ENCODE results near the gene CBX4. TPM values are rescaled to one million over a fixed set of nuclear protein-coding genes. Genes with fewer than 3 reads are reported as not detected.

CBX4 gene
- total RNA-seq, 1 donor from 2014 or later = 56.3 TPM

- ChIA-PET POLR2A (interaction anchor here (1.2 kb wide), 1 partner anchor 52 kb away, joined by 3 read pairs; the partner anchor contains the start of gene CBX4), CTCF (interaction anchor here (0.9 to 1.4 kb wide), 5 partner anchors 13 to 221 kb away, joined by 3 to 4 read pairs (median 3); no protein-coding TSS in a partner anchor)
- TF ChIP-seq CTCF (IDR thresholded peaks at IDR 0.05) = no peak
- no peak for ATAC-seq (ENCODE audit: low read depth)
- no peaks in the 10 kb centered on the region for H3K9me3 Mint-ChIP-seq
- no peak overlapping the region for H3K27ac Mint-ChIP-seq
- no peak overlapping the region for H3K4me3 Mint-ChIP-seq
- DNase-seq = no peak
- H3K27me3 Mint-ChIP-seq = peaks cover 46% of the 10 kb centered on the region
- no peaks in the 10 kb centered on the region for H3K36me3 Mint-ChIP-seq (ENCODE audit: low read depth)
- peaks cover 8% of the 10 kb centered on the region for H3K4me1 Mint-ChIP-seq
- intact Hi-C loops (cut with micrococcal nuclease) = no loop called here
Observed at GRCh38 chr17:79786930-79787643, 52.2 kb downstream of the CBX4 start.

- POLR2A ChIA-PET = interaction anchor here (1.2 kb wide), 1 partner anchor 53 kb away, joined by 3 read pairs; the partner anchor contains the start of gene CBX4
- no peak overlapping the region for H3K4me3 Mint-ChIP-seq
- ATAC-seq (ENCODE audit: low read depth) = no peak
- H3K36me3 Mint-ChIP-seq (ENCODE audit: low read depth) = no peaks in the 10 kb centered on the region
- H3K9me3 Mint-ChIP-seq = no peaks in the 10 kb centered on the region
- intact Hi-C loops (cut with micrococcal nuclease) = no loop called here
- CTCF ChIA-PET = interaction anchor here (1.0 to 1.4 kb wide), 2 partner anchors 12 to 222 kb away, joined by 3 to 4 read pairs; no protein-coding TSS in a partner anchor
- no peak for TF ChIP-seq CTCF (IDR thresholded peaks at IDR 0.05)
- no peak overlapping the region for H3K27ac Mint-ChIP-seq
- DNase-seq = no peak
- peaks cover 4% of the 10 kb centered on the region for H3K4me1 Mint-ChIP-seq
- peaks cover 50% of the 10 kb centered on the region for H3K27me3 Mint-ChIP-seq
Observed at GRCh38 chr17:79785900-79786810, 53.1 kb downstream of the CBX4 start.

- Mint-ChIP-seq H3K4me3 (no peak overlapping the region), H3K36me3 (ENCODE audit: low read depth) (no peaks in the 10 kb centered on the region), H3K27ac (no peak overlapping the region), H3K27me3 (peaks cover 55% of the 10 kb centered on the region), H3K4me1 (no peaks in the 10 kb centered on the region), H3K9me3 (no peaks in the 10 kb centered on the region)
- DNase-seq (no peak), ATAC-seq (ENCODE audit: low read depth) (no peak)
- ChIA-PET POLR2A (no interaction called here), CTCF (interaction anchor here (1.0 kb wide), 1 partner anchor 34 kb away, joined by 3 read pairs; no protein-coding TSS in a partner anchor)
- no peak for TF ChIP-seq CTCF (IDR thresholded peaks at IDR 0.05)
- intact Hi-C loops (cut with micrococcal nuclease) = no loop called here
Observed at GRCh38 chr17:79785017-79785899, 54.0 kb downstream of the CBX4 start.

GRCh38 chr17:79784353-79785016, 54.8 kb downstream of the CBX4 start:
- ATAC-seq (ENCODE audit: low read depth) (no peak), DNase-seq (no peak)
- Mint-ChIP-seq H3K27ac (no peak overlapping the region), H3K4me3 (no peak overlapping the region), H3K36me3 (ENCODE audit: low read depth) (no peaks in the 10 kb centered on the region), H3K4me1 (no peaks in the 10 kb centered on the region), H3K9me3 (no peaks in the 10 kb centered on the region), H3K27me3 (peaks cover 62% of the 10 kb centered on the region)
- ChIA-PET CTCF (interaction anchor here (1.0 kb wide), 1 partner anchor 33 kb away, joined by 3 read pairs; no protein-coding TSS in a partner anchor), POLR2A (no interaction called here)
- no peak for TF ChIP-seq CTCF (IDR thresholded peaks at IDR 0.05)
- intact Hi-C loops (cut with micrococcal nuclease) = no loop called here
